Measurements from ENCODE around the gene BATF.

GRCh38 chr14:75523771-75524171 is 1.5 kb downstream of the BATF start:
- TF ChIP-seq CTCF (IDR thresholded peaks at IDR 0.05) (no peak), JUND (IDR thresholded peaks at IDR 0.05) (no peak)
